Measurements from ENCODE around the gene OR5AC2. TPM values are rescaled to one million over a fixed set of nuclear protein-coding genes. Genes with fewer than 3 reads are reported as not detected.

OR5AC2 gene
- not detected in 2 replicates for total RNA-seq (2014; rRNA removed; shearing (Covaris generic))

DNA sequence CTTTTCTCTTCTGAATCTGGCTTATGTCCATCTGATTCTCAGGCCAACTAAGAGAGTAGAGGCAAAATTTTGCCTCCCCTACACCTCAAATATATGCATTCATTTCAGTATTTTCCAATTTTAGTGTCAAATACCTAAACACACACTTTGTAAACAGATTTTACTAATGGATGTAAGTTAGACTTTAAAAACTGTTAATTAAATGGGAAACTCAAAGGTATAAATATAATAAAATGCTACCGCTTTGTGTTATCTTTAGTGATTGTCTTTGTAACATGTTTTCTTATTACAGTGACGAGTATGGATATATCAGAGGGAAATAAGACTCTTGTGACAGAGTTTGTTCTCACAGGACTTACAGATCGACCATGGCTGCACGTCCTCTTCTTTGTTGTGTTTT is at the start of gene OR5AC2:
OR5AC2 (plus strand) TSS at position 301 of the 400 bp plus-strand sequence; CDS start at position 301, 0 bp downstream.

GRCh38 chr3:98130421-98130820 is 43.4 kb downstream of the OR5AC2 start, which contains the start of gene OR5H1:
Gene OR5H1, plus strand, starts transcription at chr3:98130721. Its CDS starts 1,977 bp downstream, at chr3:98132698.

Other genes starting within 250 kb of the OR5AC2 start
- gene RIOX2, start 114.7 kb upstream of the OR5AC2 start, total RNA-seq (2014; rRNA removed; shearing (Covaris generic)) = 45.0 and 45.9 TPM in 2 replicates
- gene GABRR3, start 51.9 kb upstream of the OR5AC2 start, total RNA-seq (2014; rRNA removed; shearing (Covaris generic)) = not detected in 2 replicates
- gene OR5H1, start 43.5 kb downstream of the OR5AC2 start, total RNA-seq (2014; rRNA removed; shearing (Covaris generic)) = not detected in 2 replicates
- gene OR5H14, start 60.3 kb downstream of the OR5AC2 start, total RNA-seq (2014; rRNA removed; shearing (Covaris generic)) = not detected in 2 replicates
- gene OR5H15, start 79.5 kb downstream of the OR5AC2 start, total RNA-seq (2014; rRNA removed; shearing (Covaris generic)) = not detected in 2 replicates
- gene OR5H6, start 177.1 kb downstream of the OR5AC2 start, total RNA-seq (2014; rRNA removed; shearing (Covaris generic)) = not detected in 2 replicates
- not detected in 2 replicates for gene OR5H2, start 195.3 kb downstream of the OR5AC2 start, total RNA-seq (2014; rRNA removed; shearing (Covaris generic))